HG02970 (cell line): ENCODE results near the gene IDI1.
"Not testable (repeated sequence)": the region's sequence is repeated elsewhere in the genome, so short reads cannot be mapped to it uniquely, and the experiment has no call there.

Experiments used
- ATAC-seq: cut with Tn5 transposase; IDR thresholded peaks from one replicate; pipeline ENCODE4 v1.9.1; 2021; ENCODE audit warnings: mild to moderate bottlenecking, moderate library complexity, moderate number of reproducible peaks; ENCODE audit not compliant: unreplicated experiment, low FRiP score

Gene IDI1

DNA sequence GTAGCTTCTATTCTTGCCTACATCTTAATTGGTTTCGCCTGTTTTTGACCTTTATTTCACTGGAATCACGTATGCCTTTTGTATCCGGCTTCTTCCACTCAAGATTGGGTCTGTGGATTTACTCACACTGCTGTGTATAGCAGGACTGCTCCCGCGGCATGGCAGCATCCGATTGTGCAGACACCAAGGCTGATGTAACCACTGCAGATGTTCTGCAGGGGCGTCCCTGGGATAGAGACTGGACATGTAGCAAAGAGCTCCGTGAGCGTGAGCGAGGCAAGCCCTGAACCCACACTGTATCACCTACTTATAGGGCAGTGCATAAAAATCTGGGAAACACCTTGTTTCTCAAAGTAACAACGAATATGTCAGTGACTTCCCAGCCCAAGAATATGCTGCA, 11.8 kb downstream of the IDI1 start:
- ATAC-seq: no peak

GRCh38 chr10:1036341-1036791, 12.6 kb downstream of the IDI1 start:
- ATAC-seq: no peak

- no peak for ATAC-seq
These were observed 13.7 kb downstream of the IDI1 start for GRCh38 chr10:1035201-1035600.

- ATAC-seq: no peak
These were observed 14.2 kb downstream of the IDI1 start for GRCh38 chr10:1034758-1035157.

GRCh38 chr10:1033601-1034000, 15.3 kb downstream of the IDI1 start:
- ATAC-seq: no peak

DNA sequence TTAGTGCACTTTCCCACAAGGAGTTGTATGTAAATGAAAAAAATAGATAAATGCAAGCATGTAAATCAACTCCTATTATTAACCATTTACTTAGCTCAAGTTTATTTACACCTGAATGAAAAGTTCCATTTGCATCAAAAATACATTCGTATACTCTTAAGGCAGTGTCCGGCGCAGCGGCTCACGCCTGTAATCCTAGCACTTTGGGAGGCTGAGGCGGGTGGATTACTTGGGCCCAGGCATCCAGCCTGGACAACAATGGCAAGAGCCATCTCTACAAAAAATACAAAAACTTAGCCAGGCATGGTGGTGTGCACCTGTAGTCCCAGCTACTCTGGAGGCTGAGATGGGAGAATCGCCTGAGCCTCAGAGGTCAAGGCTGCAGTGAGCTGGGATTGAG, 19.1 kb downstream of the IDI1 start:
- ATAC-seq: no peak

DNA sequence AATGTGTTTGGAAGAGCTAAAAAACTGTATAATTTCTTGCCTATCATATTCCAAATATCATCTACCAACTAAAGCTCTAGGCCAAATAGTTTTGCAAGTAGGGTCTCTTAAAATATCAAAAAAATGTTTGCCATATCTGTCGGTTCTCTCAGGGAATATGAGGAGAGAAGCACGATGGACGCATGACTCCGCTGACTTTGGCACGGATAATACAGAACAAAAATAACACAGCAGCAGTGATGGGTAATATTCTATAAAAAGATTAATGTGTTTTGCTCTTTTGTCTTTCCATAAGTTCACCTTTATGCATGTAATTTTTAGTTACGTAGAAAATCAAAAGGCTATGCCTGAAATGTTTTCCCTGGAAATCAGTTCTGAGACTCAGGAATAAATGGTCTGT, 22.3 kb downstream of the IDI1 start:
- no peak for ATAC-seq

DNA sequence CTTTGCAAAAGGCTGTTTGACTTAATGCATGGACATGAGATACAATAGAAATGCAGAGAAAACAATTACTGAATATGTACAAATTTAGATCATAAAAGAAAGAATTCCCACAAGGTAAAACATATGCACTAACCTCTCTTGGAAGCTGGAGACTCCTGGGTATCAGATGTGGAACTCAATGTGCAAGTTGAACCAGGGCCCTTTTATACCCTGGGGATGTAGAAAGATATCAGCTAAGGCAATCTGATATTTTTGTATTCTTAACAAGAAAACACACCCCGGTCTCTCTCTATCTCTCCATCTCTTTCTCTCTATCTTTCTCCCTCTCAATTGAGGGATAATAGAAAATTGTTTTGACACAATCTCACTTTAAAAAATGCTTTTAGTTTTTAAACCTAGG, 23.2 kb downstream of the IDI1 start, which contains the start of gene IDI2:
IDI2 (minus strand) TSS at position 177 of the 400 bp plus-strand sequence. CDS start 1,136 bp downstream, outside the sequence.
- no peak for ATAC-seq

- ATAC-seq: no peak
These were observed 24.8 kb downstream of the IDI1 start for GRCh38 chr10:1024103-1024502.

DNA sequence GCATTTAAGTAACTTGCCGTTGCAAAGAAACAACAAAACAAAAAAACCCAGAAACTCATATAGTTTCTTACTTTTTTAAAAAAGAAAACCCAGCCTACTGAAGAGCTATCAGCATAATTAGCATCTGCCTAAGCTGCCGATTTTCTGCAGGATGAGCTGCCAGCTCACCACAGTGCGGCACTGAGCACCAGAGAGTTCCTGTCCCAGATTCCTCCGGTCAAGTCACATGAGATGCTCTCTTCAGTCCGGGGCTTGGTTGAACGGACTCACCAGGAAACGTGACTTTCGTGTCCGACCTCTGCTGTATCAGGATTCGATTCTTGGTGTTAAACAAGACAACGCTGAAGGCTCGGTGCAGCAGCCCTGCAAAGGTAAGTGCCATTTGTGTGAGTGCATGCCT, 26.5 kb downstream of the IDI1 start:
- ATAC-seq: no peak

DNA sequence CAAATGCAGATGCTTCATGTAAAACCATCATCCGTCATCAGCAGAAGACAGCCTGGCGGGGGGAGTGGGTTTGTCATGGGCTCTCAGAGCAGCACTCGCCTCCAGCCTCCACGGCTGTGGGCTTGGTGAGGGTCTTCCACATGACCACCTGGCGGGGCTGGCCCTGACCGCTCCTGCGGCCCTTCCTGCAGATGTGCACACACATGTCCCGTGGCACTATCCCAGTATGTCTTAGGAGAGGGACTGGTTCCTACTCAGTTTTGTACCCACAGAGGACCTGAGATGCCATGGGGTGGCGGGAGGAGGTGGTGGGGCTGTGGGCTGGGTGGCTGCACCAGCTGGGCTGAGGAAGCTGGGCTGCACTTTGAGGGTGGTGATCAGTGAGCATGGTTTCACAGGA, 28.0 kb downstream of the IDI1 start:
- ATAC-seq: no peak

DNA sequence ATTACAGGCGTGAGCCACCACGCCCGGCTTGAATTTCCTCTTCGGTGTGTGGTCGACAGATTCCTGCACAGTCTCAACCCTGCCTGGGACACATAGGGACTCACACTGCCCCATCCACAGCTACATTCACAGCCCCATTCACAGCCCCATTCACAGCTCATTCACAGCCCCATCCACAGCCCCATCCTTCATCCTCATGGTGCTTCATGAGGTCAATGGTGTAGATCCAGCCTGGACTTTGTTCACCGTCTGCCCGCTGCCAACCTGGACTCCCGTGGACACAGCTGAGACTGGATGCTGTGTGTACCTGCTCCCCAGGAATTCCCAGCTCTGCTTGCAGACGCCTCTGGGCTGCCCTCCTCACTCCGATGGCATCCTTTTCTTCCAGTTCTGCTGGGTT, 28.5 kb downstream of the IDI1 start:
- no peak for ATAC-seq

DNA sequence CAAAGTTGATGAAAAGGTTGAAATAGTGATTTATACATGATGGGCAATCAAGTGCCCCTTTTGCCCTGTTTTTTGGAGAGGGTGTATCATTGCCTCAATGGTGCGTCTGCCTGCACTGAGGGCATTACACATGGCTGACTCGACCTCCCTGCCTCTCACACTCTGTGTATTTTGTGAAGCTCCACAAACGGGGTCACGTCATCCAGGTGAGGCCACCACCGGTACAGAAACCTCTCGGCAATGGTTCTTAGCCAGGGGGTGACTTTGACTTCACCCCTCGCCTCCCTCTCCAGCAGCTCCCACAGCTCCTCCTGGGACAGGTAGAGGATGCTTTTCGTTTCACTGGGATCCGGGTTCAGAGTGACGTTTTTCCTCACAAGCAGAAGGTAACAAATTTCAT, 29.6 kb downstream of the IDI1 start:
- no peak for ATAC-seq

DNA sequence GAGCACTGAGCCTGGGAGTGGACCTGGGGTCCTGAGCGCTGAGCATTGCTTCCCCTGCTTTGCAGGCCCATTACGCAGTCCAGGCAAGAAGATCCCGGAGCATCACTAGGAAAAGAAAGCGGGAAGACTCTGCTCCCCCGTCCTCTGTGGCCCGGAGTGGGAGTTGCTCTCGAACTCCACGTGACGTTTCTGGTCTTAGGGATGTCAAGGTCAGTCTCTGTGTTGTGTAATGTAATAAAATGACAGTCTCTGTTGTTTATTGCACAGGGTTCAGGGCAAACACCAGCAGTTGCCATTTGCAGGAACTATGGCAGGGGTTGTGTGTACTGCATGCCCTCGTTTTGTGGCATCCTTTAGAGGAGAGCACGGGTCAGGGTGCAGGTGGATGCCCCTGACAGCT, 33.2 kb downstream of the IDI1 start:
- no peak for ATAC-seq

DNA sequence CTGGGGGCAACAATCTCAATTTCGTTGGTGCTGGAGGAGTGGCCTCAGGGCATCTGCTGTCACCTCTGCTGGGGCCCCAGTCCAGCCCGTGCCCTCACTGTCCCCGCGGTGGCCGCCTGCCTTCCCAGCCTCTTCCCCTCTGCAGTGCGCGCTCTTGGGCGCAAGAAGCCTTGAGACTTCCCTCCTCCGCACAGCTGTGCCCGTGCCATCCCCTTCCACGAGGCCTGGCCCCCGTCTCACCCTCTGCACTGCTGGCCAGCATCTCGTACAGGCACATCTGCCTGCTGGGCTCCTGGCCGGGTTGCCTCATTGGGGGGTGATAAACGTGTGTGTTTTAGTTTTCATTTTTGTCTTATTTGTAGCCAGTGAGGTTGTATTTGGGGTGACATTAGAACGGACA, 37.2 kb downstream of the IDI1 start:
- ATAC-seq: no peak

DNA sequence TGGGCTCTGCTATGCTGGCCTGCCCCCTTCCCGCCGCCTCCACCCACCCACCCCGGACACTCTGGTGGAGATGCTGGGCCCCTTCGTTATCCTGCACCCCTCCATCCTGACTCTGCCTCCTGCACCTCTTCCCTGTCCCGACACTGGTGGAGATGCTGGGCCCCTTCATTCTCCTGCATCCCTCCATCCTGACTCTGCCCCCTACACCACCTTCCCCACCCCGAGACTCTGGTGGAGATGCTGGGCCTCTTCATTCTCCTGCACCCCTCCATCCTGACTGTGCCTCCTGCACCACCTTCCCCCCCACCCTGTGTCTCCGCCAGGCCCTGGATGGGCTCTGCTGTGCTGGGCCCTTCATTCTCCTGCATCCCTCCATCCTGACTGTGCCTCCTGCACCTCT, 38.2 kb downstream of the IDI1 start:
- ATAC-seq: no peak

DNA sequence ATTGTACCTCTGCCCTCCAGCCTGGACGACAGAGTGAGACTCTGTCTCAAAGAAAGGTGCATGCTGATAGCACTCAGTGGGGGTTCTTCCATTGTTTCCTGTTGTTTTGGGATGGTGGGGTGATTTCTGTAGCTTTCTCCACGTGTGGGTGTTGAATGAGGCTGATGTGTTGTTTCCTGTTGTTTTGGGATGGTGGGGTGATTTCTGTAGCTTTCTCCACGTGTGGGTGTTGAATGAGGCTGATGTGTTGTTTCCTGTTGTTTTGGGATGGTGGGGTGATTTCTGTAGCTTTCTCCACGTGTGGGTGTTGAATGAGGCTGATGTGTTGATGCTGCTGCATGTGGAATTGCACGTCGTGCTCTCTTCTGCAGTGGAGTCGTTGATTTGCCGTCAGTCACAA, 39.0 kb downstream of the IDI1 start:
- ATAC-seq: not testable (repeated sequence)

GRCh38 chr10:1009071-1009494, 39.8 kb downstream of the IDI1 start:
- no peak for ATAC-seq

DNA sequence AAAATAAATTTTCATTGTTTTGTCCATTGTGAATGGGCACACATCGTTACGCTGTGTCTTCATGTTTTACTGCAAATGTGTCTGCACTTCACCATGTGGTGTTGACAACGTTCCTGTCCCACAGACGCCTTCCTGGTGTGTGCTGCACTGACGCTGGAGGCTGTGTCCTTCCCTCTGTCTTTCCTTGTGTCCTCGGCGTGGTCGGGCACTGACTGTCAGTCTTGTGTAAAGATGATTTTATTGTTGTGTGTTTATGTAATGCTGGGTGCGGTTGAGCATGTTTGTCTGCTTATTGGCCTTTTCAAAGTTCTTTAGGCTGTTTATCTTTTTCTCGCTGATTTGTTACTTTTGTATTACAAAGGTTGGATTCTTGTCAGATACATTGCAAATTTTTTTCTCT, 41.3 kb downstream of the IDI1 start:
- ATAC-seq: no peak

DNA sequence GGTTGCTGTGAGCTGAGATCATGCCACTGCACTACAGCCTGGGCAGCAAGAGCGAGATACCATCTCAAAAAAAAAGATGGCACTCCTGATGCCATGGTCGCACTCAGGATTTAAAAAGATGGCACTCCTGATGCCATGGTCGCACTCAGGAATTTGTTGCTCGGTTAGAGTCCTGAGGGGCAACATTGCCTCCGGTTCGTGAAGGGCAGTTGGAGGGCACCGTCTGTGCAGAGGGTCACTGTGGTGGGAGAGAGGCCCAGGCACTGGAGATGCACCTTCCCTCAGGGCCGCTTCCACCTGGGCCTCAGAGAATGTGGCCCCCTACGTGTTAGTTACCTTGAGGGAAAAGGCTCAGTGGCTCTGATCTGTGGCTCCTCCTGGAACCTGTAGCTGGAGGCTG, 42.3 kb downstream of the IDI1 start:
- ATAC-seq: no peak

DNA sequence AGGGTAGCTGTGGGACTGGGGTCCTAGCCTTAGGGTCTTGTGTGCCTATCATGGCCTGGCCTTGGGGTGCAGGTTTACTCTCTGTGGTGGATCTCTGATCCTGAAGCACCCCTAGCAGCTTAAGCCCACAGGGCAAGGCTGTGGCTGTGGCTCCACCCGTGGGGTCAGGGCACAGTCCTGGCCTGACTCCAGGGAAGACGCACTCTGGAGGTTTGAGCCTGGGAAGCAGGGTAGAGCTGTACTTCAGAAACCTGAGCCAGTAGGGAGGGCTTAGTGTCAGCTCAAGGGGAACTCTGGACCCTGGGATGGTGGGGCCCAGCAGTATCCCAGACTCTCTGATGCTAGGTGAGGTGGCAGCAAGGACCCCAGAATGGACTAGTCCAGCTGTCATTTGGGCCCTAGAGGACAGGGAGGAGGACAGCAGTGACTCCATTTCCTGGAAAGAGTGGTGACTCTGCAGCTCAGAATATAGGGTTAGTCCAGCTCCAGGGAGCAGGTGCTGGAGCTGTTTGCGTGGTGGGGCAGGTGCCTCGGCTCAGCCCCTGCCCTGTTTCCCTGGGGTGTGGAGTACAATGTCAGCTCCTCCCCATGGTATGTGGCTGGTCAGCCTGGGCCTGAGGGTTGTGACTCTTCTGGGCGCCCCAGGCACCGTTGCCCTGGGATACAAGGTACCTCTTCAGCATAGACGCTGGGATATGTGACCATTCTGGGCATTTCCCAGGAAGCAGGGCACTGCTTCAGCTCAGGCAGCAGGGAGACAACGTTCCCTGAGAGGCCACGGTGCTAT, 44.8 kb downstream of the IDI1 start:
- no peak for ATAC-seq

DNA sequence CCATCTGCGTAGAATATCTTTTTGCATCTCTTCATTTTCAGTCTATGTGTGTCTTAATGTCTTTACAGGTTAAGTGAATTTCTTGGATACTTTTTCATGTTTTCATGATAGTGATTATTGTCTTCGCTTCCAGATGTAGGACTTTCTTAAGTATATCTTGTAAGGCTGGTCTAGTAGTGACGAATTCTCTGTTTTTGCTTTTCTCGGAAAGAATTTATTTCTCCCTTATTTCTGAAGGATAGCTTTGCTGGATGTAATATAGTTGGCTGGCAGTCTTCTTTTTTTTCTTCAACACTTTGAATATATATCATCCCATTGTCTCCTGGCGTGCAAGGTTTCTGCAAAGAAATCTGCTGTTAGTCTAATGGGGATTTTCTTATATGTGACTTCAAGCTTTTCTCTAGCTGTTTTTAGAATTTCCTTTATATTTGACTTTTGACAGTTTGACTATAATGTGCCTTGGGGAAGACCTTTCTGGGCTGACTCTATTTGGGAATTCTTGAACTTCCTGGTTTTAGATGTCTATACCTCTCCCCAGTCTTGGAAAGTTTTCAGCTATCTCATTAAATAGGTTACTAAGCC, 46.4 kb downstream of the IDI1 start:
- no peak for ATAC-seq
